Measurements from ENCODE around the gene GRIN2B. TPM values are rescaled to one million over a fixed set of nuclear protein-coding genes. Genes with fewer than 3 reads are reported as not detected.

Gene GRIN2B
- total RNA-seq, 3 donors from 2014 or later (not counting 1 experiment from before 2014, with no cell fraction given) = not detected

- intact Hi-C loops (cut with micrococcal nuclease) = no loop called here
- no peak for TF ChIP-seq CTCF (IDR thresholded peaks at IDR 0.05)
- Mint-ChIP-seq H3K27ac (no peak overlapping the region), H3K4me3 (no peak overlapping the region), H3K4me1 (peaks cover 0 to 8% of the 10 kb centered on the region in 2 donors), H3K27me3 (ENCODE audit: low read depth in 2 of 2) (peaks cover 56 to 74% of the 10 kb centered on the region in 2 donors), H3K9me3 (peaks cover 0 to 3% of the 10 kb centered on the region in 2 donors), H3K36me3 (peaks cover 10% of the 10 kb centered on the region)
- DNase-seq (no peak), ATAC-seq (no peak)
- H3K27me3 ChIP-seq (ENCODE audit: control insufficient read depth, insufficient read depth, low read length) = peaks cover 7% of the 10 kb centered on the region
- no peak overlapping the region for H3K4me3 ChIP-seq (ENCODE audit: low read length)
- H3K27ac ChIP-seq (ENCODE audit: low read length) = no peak overlapping the region
- peaks cover 3% of the 10 kb centered on the region for H3K9me3 ChIP-seq (ENCODE audit: control insufficient read depth, insufficient read depth, low read length)
- WGBS (ENCODE audit: insufficient coverage) = 24% methylated on average over 13 of the region's 15 CpGs
- H3K4me1 ChIP-seq (ENCODE audit: control insufficient read depth, insufficient read depth, low read length) = peaks cover 5% of the 10 kb centered on the region
- no peaks in the 10 kb centered on the region for H3K36me3 ChIP-seq (ENCODE audit: control insufficient read depth, insufficient read depth, low read length)
Observed at GRCh38 chr12:13979772-13980378, 1.5 kb downstream of the GRIN2B start.

- peaks cover 0 to 8% of the 10 kb centered on the region in 2 donors for H3K4me1 Mint-ChIP-seq
- no peak overlapping the region for H3K4me3 ChIP-seq (ENCODE audit: low read length)
- intact Hi-C loops (cut with micrococcal nuclease) = no loop called here
- peaks cover 3% of the 10 kb centered on the region for H3K9me3 ChIP-seq (ENCODE audit: control insufficient read depth, insufficient read depth, low read length)
- DNase-seq (no peak), ATAC-seq (no peak)
- TF ChIP-seq CTCF (IDR thresholded peaks at IDR 0.05) = no peak
- no peak overlapping the region for H3K27ac Mint-ChIP-seq
- H3K27me3 Mint-ChIP-seq (ENCODE audit: low read depth in 2 of 2) = peaks cover 53 to 67% of the 10 kb centered on the region in 2 donors
- H3K9me3 Mint-ChIP-seq = peaks cover 0 to 3% of the 10 kb centered on the region in 2 donors
- H3K36me3 ChIP-seq (ENCODE audit: control insufficient read depth, insufficient read depth, low read length) = no peaks in the 10 kb centered on the region
- H3K27me3 ChIP-seq (ENCODE audit: control insufficient read depth, insufficient read depth, low read length) = peaks cover 7% of the 10 kb centered on the region
- H3K4me3 Mint-ChIP-seq = no peak overlapping the region
- peaks cover 10% of the 10 kb centered on the region for H3K36me3 Mint-ChIP-seq
- no peak overlapping the region for H3K27ac ChIP-seq (ENCODE audit: low read length)
- H3K4me1 ChIP-seq (ENCODE audit: control insufficient read depth, insufficient read depth, low read length) = peaks cover 5% of the 10 kb centered on the region
- 77% methylated on average over 4 of the region's 4 CpGs for WGBS (ENCODE audit: insufficient coverage)
Observed at GRCh38 chr12:13978876-13979275, 2.5 kb downstream of the GRIN2B start.

GRCh38 chr12:13976880-13977279, 4.5 kb downstream of the GRIN2B start:
- H3K4me1 ChIP-seq (ENCODE audit: control insufficient read depth, insufficient read depth, low read length) = peaks cover 5% of the 10 kb centered on the region
- H3K36me3 ChIP-seq (ENCODE audit: control insufficient read depth, insufficient read depth, low read length) = no peaks in the 10 kb centered on the region
- H3K27me3 ChIP-seq (ENCODE audit: control insufficient read depth, insufficient read depth, low read length) = no peaks in the 10 kb centered on the region
- DNase-seq (no peak), ATAC-seq (no peak)
- Mint-ChIP-seq H3K9me3 (no peaks in the 10 kb centered on the region), H3K4me3 (no peak overlapping the region), H3K27me3 (ENCODE audit: low read depth in 2 of 2) (peaks cover 37 to 49% of the 10 kb centered on the region in 2 donors), H3K36me3 (peaks cover 10% of the 10 kb centered on the region), H3K27ac (no peak overlapping the region), H3K4me1 (peaks cover 0 to 8% of the 10 kb centered on the region in 2 donors)
- intact Hi-C loops (cut with micrococcal nuclease) = no loop called here
- no peak overlapping the region for H3K27ac ChIP-seq (ENCODE audit: low read length)
- H3K4me3 ChIP-seq (ENCODE audit: low read length) = no peak overlapping the region
- no peaks in the 10 kb centered on the region for H3K9me3 ChIP-seq (ENCODE audit: control insufficient read depth, insufficient read depth, low read length)
- TF ChIP-seq CTCF (IDR thresholded peaks at IDR 0.05) = no peak
- WGBS (ENCODE audit: insufficient coverage) = 83% methylated on average over 1 of the region's 2 CpGs

Data from natural killer cell (primary cell).